ENCODE results near the gene PSMD6.
A peak's percentile ranks its signal among the peaks of the same experiment; 100 is the strongest.

PSMD6 gene

GRCh38 chr3:64008487-64009351 lies 14.6 kb downstream of the PSMD6 start:
- DNase-seq (ENCODE audit: low spot score), result no peak

DNA sequence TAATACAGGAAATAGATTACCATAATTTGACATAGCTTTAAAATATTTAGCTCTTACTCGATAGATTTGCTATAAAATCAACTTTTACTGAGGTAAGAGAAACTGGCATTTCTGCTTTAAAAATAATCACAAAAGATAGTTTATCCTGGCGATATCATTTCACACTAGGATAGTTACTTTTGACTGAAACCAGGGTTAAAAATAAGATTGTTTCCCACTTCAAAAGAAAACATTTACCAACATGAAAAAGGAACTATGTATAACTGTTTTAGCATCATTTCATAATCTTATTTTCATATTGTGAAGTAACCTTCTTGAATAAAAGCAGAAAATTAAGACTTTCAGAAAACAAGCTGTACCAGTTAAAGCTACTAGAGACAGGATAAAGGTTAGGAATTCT lies 15.3 kb downstream of the PSMD6 start:
- no peak for DNase-seq (ENCODE audit: low spot score)

DNA sequence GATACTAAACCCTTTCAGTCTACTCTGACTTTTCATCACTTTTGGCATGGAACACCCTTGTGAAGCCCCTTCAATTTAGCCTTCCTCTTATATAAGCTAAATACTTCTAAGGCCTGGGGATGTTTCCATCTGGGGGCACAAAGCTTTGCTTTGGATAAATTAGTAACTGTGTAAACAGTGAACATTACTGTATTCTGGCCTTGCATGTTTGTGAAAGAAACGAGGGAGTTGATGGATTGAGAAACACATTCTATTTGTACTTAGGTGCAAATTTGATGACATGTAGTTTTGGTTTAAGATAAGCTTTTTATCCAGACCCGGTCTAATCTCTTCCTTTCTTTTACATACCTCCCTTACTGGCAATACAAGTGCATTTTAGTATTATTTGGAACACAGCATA lies 19.7 kb downstream of the PSMD6 start:
- no peak for DNase-seq (ENCODE audit: low spot score)

DNA sequence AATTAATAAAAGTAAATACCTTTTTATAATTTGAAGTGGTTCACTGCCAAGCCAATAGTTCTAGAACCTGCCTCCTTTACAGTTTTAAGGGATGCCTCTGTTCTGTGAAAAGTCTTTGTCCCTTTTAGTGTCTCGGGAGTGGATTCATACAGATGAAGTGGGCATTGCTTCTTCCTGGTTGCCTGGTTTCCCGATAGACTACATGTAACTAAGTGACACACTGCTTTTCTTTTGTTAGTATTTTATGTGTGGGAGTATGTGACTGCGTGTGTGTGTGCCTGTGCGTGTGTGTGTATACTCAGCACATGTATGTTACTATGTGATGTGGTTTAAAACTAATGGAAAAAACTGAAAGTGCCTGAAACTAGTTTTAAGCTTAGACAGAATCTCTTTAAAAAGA lies 21.1 kb downstream of the PSMD6 start:
- DNase-seq (ENCODE audit: low spot score), result no peak

- DNase-seq (ENCODE audit: low spot score), result no peak
Observed at GRCh38 chr3:64000453-64001055, 22.7 kb downstream of the PSMD6 start.

GRCh38 chr3:63998852-63999754 lies 24.2 kb downstream of the PSMD6 start:
- DNase-seq (ENCODE audit: low spot score), result no peak

DNA sequence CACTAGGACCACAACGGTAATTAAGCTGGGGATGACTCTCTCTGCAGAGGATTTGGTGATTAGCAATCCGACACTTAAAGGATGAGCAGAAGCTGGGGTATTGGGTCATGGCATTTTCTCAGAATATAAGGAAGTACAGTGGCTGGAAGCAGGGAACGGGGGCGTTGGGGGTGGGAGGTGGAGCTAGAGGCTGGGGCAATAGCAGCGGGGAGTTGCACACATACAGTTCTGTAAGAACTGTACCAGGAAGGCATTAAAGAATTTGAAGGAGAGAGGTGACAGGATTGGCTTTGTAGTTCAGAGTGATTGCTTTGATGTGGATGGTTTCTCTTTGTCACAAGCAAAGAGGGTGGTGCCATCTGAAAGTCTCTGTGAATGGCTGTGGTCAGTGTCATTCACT lies 28.2 kb downstream of the PSMD6 start:
- no peak for DNase-seq (ENCODE audit: low spot score)

- peak; percentile 42 for DNase-seq (ENCODE audit: low spot score)
Observed at GRCh38 chr3:63993653-63994079, 29.6 kb downstream of the PSMD6 start.

- no peak for DNase-seq (ENCODE audit: low spot score)
Observed at GRCh38 chr3:63992516-63993209, 30.6 kb downstream of the PSMD6 start.

DNA sequence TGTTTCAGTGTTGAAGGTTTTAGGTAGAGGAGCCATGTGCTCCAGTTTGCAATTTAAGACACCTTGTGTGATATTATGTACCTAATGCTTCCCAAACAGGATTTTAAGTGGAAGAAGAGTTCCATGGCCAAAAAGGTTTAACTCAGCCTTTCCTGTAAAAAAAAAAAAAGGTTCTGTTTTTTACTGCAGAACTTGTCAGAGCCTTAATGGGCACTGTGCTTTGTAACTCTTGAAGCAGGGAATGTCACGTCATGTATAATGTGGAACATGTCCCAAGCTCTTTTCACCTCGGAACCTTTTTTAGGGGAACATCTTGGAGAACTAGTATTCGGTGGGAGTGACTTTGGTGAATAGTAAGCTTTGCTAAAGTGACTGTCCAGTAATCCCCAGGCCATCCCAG lies 31.6 kb downstream of the PSMD6 start:
- no peak for DNase-seq (ENCODE audit: low spot score)

DNA sequence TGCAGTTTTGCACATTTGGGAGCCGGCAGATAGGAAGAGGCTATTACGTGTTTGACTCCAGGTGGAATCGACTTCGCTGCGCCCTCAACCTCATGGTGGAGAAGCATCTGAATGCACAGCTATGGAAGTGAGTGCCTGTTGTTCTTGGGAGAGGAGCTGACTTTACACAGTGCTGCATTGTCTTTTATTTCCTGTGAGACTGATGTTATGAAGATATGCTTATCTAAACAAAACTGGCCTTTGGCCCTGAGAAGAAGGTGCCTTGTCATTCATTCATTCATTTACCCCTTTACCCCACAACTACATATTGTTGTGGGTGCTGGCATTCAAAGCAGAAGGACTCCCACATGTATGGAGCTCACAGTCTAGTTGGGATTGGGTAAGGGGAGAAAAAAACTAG lies 32.6 kb downstream of the PSMD6 start:
- no peak for DNase-seq (ENCODE audit: low spot score)

DNA sequence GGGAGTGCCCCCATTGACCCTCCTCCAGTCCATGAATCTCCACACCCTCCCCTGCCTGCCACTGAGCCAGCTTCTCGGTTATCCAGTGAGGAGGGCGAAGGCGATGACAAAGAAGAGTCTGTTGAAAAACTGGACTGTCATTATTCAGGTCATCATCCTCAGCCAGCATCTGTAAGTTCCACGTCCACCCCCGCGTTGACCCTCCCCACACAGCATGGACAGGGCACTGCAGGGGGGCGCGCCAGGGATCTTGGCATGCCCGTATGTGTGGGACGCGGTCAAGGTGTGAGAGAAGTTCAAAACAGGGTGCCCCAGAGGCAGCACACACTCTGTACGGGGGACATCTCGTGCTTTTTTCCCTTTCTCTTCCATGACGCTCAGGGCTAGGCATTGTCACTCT lies 33.1 kb downstream of the PSMD6 start:
- DNase-seq (ENCODE audit: low spot score), result no peak

DNA sequence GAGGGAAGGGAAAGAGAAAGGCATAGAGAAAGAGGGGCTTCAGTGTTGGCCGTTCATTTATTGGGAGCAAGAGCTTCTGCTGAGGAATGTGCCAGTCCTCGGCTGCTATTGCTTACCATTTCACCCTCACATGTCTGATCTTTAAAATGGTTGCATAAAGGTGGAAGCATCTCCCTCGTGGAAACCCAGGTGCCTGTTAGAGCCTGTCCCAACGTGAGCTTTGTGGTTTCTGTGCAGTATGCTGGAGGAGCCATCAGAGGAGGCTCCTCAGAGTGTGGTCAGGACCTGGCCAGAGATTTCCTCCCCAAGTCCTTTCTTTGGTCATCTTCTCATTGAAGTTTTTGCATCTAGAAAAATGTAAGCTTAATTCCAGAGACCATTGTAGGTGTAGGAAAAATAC lies 34.4 kb downstream of the PSMD6 start:
- no peak for DNase-seq (ENCODE audit: low spot score)

DNA sequence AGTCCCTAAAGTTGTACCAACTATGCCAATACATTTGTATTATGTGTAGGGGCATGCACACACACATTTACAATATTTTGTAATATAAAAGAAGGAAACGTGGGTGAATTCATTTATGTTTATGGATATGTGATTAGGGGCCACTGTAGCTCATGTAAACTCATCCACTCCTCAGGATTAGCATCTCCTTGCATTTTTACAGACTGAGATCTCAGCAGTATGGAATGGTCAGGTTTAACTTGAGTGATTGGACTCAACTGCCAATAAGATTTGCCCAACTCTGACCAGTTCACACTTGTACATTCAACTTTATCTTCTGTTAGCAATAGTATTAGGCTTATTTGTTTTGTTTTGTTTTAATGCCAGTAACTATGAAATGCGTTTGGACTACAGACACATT lies 36.5 kb downstream of the PSMD6 start:
- no peak for DNase-seq (ENCODE audit: low spot score)

DNA sequence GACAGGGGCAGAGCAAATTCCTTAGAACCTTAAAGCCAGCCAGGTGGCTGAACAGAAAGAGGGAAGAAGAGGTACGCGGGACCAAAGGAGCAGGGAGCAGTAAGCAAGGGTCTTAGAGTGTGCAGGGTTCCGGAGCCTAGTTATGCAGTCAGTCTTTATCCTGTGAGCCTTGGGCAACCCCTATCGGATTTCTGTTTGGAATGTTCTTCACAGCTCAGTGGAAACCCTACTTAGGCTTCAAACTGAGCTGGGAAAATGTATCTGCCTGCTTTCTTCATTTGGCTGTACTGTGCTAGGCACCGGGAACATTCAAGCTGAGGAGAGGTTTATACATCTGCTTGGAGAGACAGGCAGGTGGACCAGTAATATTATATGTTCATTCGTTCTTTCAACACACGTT lies 37.1 kb downstream of the PSMD6 start:
- no peak for DNase-seq (ENCODE audit: low spot score)

DNA sequence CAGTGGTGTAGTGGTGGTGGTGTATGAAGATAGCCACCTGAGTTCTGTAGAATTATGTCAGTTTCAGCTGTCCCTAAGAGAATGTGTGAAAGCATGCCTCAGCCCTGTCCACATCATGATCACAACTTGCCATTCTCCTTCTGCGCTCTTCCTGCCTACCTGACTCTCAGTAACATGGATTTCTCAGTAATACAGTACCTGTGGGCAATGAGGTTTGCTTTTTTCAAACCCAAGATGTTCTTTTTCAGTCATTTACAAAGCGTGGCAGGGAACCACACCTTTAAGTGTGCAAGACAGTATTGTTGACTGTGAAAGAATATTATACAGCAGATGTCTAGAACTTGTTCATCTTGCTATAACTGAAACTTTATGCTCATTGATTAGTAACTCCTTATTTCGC lies 38.9 kb downstream of the PSMD6 start:
- no peak for DNase-seq (ENCODE audit: low spot score)

GRCh38 chr3:63981980-63982379 lies 41.3 kb downstream of the PSMD6 start:
- no peak for DNase-seq (ENCODE audit: low spot score)

DNA sequence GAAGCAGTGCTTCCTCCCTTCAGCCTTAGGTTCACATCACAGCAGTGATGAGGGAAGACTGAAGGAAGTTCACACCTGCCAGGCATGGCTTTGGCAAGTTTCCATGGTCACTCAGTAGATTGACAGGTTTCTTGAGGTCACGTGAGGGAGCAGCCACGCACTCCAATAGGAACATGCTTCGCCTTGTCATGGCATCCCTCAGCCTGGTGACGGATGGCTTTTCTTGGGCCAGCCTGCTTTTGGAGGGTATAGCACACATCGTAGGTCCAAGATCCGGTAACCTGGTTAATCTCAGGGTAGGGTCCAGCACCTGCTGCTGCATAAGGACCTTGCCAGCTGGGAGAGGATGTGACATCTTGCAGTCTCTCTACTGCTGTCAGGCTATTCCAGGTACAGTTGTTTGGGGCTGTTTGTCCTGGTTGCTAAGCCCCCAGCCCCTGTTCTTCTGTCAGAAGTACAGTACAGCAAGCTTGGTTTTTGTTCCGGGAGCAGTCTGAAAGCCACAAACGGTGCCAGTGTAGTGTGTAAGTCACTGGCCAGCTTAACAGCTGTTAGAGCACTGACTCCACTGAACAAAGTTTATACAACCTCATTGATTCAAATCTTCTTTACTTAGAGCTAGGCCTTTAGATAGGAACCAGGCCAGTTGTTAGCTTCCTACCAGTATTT lies 42.3 kb downstream of the PSMD6 start:
- DNase-seq (ENCODE audit: low spot score), result no peak

- DNase-seq (ENCODE audit: low spot score), result no peak
Observed at GRCh38 chr3:63980019-63980418, 43.3 kb downstream of the PSMD6 start.

- DNase-seq (ENCODE audit: low spot score), result no peak
Observed at GRCh38 chr3:63979093-63979885, 44.0 kb downstream of the PSMD6 start.

DNA sequence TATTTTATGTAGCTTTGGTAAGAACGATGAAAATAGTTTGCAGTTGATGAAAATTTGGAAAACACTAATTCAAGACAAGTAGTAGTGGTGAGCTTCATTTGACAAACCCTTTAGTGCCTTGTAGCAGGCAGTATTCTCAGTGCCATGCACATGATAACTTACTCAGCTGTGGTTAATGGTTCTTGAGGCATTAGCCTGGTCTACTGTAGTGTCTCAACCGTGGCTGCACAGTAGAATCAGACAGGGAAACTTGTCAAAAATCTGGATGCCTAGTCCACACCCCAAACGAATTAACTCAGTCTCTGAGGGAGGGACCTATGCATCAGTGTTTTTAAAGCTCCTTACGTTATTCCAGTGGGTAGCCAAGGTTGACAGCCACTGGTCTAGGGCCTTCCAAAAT lies 45.4 kb downstream of the PSMD6 start:
- DNase-seq (ENCODE audit: low spot score), result no peak
